ENCODE data around the gene NR1I2. TPM values are rescaled to one million over a fixed set of nuclear protein-coding genes. Genes with fewer than 3 reads are reported as not detected.

Gene NR1I2
- total and polyA plus RNA-seq, 9 of the 15 experiments (the other 6 are each of a cell fraction or from before 2014, with no cell fraction given) = not detected

GRCh38 chr3:119809249-119810017 is 27.5 kb downstream of the NR1I2 start (continued):
- TF ChIP-seq ZNF639 (CRISPR knock-in tag; conservative IDR thresholded peaks at IDR 0.05 in 1 of 2, IDR thresholded peaks at IDR 0.05 in 1 of 2) (no peak), MTF1 (CRISPR knock-in tag; IDR thresholded peaks at IDR 0.05; ENCODE audit: borderline replicate concordance) (no peak), CBX2 (IDR thresholded peaks at IDR 0.05; ENCODE audit: insufficient read depth, low read length, poor library complexity, severe bottlenecking) (no peak), FOS (IDR thresholded peaks at IDR 0.05; ENCODE audit: extremely low read depth, insufficient read length) (no peak), ZNF830 (CRISPR knock-in tag; IDR thresholded peaks at IDR 0.05) (no peak), ZNF133 (CRISPR knock-in tag; IDR thresholded peaks at IDR 0.05) (no peak), ZSCAN32 (CRISPR knock-in tag; IDR thresholded peaks at IDR 0.05) (no peak), RHOXF2B (CRISPR knock-in tag; conservative IDR thresholded peaks at IDR 0.05) (no peak), NFATC3 (IDR thresholded peaks at IDR 0.05) (no peak)
- TF ChIP-seq, protein P1, sequence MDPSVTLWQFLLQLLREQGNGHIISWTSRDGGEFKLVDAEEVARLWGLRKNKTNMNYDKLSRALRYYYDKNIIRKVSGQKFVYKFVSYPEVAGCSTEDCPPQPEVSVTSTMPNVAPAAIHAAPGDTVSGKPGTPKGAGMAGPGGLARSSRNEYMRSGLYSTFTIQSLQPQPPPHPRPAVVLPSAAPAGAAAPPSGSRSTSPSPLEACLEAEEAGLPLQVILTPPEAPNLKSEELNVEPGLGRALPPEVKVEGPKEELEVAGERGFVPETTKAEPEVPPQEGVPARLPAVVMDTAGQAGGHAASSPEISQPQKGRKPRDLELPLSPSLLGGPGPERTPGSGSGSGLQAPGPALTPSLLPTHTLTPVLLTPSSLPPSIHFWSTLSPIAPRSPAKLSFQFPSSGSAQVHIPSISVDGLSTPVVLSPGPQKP (CRISPR knock-in tag; IDR thresholded peaks at IDR 0.05) = no peak

Measured in K562 (cell line).